Epithelial cell of esophagus (primary cell): Measurements from ENCODE around the gene HS6ST3.

Experiments
- DNase-seq: peaks from one replicate; pipeline ENCODE4 v3.0.0; 2010; ENCODE audit warnings: low read depth
- H3K4me3 ChIP-seq: 2 replicates; pipeline ENCODE4 v1.5.1; 2011; ENCODE audit warnings: mild to moderate bottlenecking, low read length, control low read depth
- TF ChIP-seq, protein P1 (sequence below): IDR thresholded peaks from 2 replicates; pipeline ENCODE4 v1.5.1; 2011; ENCODE audit warnings: low read depth, mild to moderate bottlenecking, low read length, control low read depth, inconsistent platforms; ENCODE audit not compliant: insufficient read depth; ENCODE audit errors: missing control alignments

Gene HS6ST3

DNA sequence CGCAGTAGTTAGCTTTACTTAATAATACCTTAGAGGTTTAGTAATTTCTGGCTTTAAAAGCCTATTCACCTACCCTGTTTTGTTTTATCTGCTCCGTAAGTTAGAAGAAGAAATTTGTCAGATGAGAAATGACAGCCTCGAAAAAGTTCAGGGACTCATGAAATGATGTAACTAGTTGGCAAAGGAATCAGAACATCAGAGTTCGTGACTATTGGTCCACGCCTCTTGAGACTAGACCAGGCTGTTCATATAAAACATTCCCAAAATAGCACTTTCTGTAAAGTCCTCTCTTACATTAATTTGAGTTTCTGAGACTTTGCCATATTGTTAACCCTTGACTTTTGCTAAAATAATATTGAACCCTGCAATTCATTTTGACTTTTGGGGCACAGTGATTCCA lies 92.0 kb downstream of the HS6ST3 start:
- DNase-seq, result no peak
- TF ChIP-seq, protein P1, sequence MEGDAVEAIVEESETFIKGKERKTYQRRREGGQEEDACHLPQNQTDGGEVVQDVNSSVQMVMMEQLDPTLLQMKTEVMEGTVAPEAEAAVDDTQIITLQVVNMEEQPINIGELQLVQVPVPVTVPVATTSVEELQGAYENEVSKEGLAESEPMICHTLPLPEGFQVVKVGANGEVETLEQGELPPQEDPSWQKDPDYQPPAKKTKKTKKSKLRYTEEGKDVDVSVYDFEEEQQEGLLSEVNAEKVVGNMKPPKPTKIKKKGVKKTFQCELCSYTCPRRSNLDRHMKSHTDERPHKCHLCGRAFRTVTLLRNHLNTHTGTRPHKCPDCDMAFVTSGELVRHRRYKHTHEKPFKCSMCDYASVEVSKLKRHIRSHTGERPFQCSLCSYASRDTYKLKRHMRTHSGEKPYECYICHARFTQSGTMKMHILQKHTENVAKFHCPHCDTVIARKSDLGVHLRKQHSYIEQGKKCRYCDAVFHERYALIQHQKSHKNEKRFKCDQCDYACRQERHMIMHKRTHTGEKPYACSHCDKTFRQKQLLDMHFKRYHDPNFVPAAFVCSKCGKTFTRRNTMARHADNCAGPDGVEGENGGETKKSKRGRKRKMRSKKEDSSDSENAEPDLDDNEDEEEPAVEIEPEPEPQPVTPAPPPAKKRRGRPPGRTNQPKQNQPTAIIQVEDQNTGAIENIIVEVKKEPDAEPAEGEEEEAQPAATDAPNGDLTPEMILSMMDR, result no peak
- no peak overlapping the region for H3K4me3 ChIP-seq

DNA sequence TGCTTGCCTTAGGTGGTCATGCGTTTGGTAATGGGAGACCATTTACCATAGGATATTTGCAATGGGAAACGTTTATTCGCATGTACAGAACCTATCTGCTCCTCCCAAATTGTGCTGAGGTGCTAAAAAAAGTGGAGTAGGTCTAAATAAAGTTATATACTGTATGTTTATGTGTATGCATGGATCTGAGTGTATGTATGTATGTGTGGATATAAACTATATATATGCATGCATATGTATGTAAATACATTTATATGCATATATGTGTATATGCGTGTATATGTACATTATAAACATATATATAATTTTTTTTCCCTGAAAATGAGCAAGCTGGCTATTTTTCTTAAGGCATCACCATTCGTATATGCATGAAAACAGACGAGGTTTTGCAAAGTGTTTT lies 95.9 kb downstream of the HS6ST3 start:
- TF ChIP-seq, protein P1, result no peak
- no peak overlapping the region for H3K4me3 ChIP-seq
- no peak for DNase-seq

DNA sequence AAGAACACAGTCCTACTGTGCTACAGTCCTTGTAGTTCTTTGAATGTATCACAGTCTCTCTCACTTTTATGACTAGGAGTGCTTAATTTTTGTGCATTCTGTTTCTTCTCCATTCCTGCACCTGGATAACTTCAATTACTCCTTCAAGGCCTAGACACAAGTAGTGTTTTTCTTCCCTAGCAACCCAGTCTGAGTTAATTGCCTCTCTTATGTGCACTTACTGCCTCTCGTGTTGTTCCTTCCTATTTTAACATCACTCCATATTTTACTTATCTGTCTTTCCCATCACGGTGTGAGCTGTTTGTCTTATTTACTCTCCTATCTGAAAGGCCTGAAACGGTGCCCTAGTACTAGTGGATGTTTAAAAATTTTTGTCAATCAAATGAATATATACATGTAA lies 101.5 kb downstream of the HS6ST3 start:
- TF ChIP-seq, protein P1, result no peak
- no peak for DNase-seq
- H3K4me3 ChIP-seq, result no peak overlapping the region

DNA sequence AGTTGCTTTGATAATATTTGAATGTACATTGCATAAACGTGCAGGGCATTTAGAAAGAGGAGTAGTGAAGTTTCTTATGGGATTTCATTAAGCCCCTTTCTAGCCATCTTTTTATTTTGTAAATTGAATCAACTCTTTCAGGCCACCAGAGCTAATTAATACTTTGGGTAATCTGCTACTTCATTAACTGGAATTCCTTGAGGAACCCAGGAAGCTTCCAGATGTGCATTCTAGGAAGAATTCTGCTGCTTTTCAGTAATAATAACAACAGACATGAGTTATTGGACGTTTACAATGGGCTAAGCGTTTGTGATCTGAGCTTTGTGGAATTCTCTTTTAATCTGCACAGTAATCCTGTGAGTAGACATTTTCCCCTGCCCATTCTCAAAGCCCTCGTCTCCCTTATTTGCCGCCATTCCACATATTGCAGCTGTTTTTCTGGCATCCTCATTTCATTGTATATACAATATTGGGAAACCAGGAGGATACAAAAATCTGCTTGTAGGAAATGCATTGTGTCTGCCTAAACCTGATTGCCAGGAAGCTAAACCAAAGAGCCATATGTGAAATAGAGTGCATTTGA lies 103.9 kb downstream of the HS6ST3 start:
- DNase-seq, result no peak
- H3K4me3 ChIP-seq, result no peak overlapping the region
- TF ChIP-seq, protein P1, result no peak

DNA sequence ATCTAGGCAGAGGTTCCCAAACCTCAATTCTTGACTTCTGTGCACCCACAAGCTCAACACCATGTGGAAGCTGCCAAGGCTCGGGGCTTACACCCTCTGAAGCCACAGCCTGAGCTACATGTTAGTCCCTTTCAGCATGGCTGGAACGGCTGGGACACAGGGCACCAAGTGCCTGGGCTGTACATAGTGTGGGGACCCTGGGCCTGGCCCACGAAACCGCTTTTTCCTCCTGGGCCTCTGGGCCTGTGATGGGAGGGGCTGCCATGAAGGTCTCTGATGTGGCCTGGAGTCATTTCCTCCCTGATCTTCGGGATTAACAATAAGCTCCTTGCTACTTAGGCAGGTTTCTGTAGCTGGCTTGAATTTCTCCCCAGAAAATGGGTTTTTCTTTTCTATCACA lies 108.1 kb downstream of the HS6ST3 start:
- H3K4me3 ChIP-seq, result no peak overlapping the region
- TF ChIP-seq, protein P1, result no peak
- DNase-seq, result no peak

DNA sequence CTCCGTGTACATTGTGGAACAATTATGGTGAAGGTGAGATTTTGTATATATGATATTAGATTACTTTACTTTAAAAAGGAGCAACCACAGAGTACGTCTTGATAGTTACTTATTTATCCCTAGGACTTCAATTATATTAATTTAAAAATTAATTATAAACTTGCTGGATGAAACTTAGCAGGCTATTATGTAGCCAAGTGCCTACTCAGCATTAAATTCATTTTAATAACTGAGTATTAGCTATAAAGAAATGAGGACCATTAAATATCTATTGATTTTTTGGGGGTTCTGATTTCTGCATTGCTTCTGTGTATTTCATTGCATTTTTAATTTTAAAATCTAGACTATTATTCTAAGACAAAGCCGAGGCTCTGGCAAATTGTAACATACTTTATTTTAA lies 109.4 kb downstream of the HS6ST3 start:
- no peak overlapping the region for H3K4me3 ChIP-seq
- TF ChIP-seq, protein P1, result no peak
- no peak for DNase-seq

DNA sequence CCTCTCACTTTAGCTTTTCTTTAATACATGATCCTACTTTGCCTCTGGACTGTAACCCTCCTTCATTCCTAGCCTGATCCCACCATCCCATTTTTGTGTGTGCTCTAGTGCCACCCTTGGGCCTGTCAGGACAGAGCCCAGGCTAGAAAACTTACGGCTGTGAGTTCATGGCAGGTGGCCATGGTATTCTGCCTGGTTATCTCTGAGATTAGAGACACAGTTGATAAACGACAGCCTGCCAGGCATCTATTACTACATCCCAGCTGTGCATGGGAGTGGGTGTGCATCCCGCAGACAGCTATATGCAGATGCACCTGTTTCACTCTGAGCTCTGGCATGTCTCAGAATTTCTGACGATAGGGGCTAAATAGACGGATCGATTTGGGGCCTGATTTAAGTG lies 110.9 kb downstream of the HS6ST3 start:
- DNase-seq, result no peak
- TF ChIP-seq, protein P1, result no peak
- H3K4me3 ChIP-seq, result no peak overlapping the region
